Right atrium auricular region (tissue), 2 donors: Measurements from ENCODE around the gene SLC17A9. TPM values are rescaled to one million over a fixed set of nuclear protein-coding genes. Genes with fewer than 3 reads are reported as not detected.

Source experiments
- DNase-seq: peaks from one replicate; pipeline ENCODE4 v3.0.0-alpha.2; 2019; ENCODE audit warnings: low spot score
- H3K27ac ChIP-seq, 2 donors: fragments of 200-600 bp; sonication (generic); 1 replicate in 1 of 2; 2 replicates in 1 of 2; pipeline ENCODE4 v1.5.1; 2016 to 2019
- H3K27me3 ChIP-seq, 2 donors: fragments of 200-600 bp; sonication (generic); one replicate each; pipeline versions ENCODE4 v1.5.1 to v1.6.0; 2017 to 2019
- H3K36me3 ChIP-seq: fragments of 200-600 bp; sonication (generic); one replicate; pipeline ENCODE4 v1.5.1; 2016
- H3K4me1 ChIP-seq, 2 donors: fragments of 200-600 bp; sonication (generic); one replicate each; pipeline versions ENCODE4 v1.5.1 to v1.6.0; 2017 to 2019
- H3K4me3 ChIP-seq, 2 donors: fragments of 200-600 bp; sonication (generic); 1 replicate in 1 of 2; 2 replicates in 1 of 2; pipeline ENCODE4 v1.5.1; 2017 to 2019; ENCODE audit warnings: mild to moderate bottlenecking in 1 of 2, moderate library complexity in 1 of 2
- H3K9me3 ChIP-seq, 2 donors: fragments of 200-600 bp; sonication (generic); one replicate each; pipeline ENCODE4 v1.5.1; 2019
- total RNA-seq, 2 donors: library from RNA; depleted of rRNA; stranded (reverse); fragments of >200 nt; gene quantifications; one replicate each; pipeline ENCODE4 v1.1.0, GENCODE V29; 2016
- TF ChIP-seq, protein P1 (sequence below), 2 donors: fragments of 200-600 bp; sonication (generic); IDR thresholded peaks; one replicate each; pipeline ENCODE4 v1.5.1; 2019; ENCODE audit warnings: antibody characterized with exemption in 2 of 2

Gene SLC17A9
- total RNA-seq, 2 donors from 2014 or later = 1.3 to 1.8 TPM

DNA sequence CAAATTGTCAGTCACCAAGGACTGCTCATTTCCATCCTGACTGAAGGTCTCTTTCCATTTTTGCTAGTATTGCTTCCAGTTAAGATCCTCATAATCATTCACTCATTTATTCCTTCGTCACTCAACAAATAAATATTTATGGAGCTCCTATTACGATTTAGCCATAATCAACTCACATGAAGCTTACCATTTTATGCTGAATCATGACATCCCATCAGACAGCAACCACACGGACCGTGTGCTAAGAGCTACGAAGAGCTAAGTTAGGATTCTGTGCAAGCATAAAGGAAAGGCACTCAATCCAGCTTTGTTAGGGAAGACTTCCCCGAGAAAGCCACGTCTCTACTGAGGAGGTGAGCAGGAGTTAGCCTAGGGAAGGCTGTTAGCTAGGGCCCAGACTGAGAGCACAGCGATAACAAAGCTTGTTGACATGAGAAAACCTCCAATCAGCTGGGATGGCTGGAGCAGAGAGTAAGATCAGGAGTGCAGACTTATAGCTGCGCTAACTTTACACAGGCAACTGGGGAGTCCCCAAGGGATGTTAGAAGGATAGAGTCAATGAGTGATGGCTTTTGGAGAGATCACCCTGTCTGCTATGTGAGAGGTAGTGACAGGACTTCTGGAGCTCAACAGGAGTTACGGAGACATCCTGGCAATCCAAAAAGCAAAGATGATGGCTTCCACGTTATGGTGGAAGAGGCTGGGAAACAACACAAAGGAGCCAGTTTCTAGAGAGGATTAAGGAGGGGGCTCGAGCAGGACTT is 17.1 kb upstream of the SLC17A9 start:
- no peak overlapping the region for H3K4me3 ChIP-seq

DNA sequence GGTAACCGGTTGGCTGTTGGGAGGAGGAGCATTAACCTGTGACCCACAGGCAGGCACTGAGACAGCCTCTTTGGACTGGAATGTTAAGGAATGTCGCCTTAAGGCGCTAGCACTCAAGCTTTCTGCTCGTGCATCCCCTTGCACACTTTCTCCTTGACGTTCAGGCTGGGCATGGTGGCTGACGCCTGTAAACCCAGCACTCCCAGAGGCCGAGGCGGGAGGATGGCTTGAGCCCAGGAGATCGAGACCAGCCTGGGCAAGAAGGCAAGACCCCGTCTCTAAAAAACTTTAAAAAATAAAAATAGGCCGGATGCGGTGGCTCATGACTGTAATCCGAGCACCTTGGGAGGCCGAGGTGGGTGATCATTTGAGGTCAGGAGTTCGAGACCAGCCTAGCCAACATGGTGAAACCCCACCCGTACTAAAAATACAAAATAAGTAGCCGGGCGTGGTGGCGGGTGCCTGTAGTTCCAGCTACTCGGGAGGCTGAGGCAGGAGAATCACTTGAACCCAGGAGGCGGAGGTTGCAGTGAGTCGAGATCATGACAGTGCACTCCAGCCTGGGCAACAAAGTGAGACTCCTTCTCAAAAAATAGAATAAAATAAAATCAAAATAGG is 16.4 kb upstream of the SLC17A9 start:
- Histone ChIP-seq H3K27ac (no peak overlapping the region), H3K36me3 (no peaks in the 10 kb centered on the region), H3K4me1 (peaks cover 0 to 56% of the 10 kb centered on the region in 2 donors), H3K9me3 (no peaks in the 10 kb centered on the region), H3K27me3 (no peaks in the 10 kb centered on the region), H3K4me3 (peak overlapping the region in 1 of 2 donors; percentile 93)
- no peak for DNase-seq
- TF ChIP-seq, protein P1, sequence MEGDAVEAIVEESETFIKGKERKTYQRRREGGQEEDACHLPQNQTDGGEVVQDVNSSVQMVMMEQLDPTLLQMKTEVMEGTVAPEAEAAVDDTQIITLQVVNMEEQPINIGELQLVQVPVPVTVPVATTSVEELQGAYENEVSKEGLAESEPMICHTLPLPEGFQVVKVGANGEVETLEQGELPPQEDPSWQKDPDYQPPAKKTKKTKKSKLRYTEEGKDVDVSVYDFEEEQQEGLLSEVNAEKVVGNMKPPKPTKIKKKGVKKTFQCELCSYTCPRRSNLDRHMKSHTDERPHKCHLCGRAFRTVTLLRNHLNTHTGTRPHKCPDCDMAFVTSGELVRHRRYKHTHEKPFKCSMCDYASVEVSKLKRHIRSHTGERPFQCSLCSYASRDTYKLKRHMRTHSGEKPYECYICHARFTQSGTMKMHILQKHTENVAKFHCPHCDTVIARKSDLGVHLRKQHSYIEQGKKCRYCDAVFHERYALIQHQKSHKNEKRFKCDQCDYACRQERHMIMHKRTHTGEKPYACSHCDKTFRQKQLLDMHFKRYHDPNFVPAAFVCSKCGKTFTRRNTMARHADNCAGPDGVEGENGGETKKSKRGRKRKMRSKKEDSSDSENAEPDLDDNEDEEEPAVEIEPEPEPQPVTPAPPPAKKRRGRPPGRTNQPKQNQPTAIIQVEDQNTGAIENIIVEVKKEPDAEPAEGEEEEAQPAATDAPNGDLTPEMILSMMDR (IDR thresholded peaks at IDR 0.05) = no peak

More for the DNA sequence above, 17.1 kb upstream of the SLC17A9 start:
- no peaks in the 10 kb centered on the region for H3K9me3 ChIP-seq
- no peaks in the 10 kb centered on the region for H3K27me3 ChIP-seq
- H3K27ac ChIP-seq = no peak overlapping the region
- DNase-seq = no peak
- TF ChIP-seq, protein P1 (IDR thresholded peaks at IDR 0.05) = no peak
- no peaks in the 10 kb centered on the region for H3K36me3 ChIP-seq
- H3K4me1 ChIP-seq = peaks cover 0 to 49% of the 10 kb centered on the region in 2 donors

GRCh38 chr20:62937268-62938104 is 15.0 kb upstream of the SLC17A9 start:
- H3K36me3 ChIP-seq = peaks cover 10% of the 10 kb centered on the region
- peak overlapping the region; percentile 69 to 93 for H3K4me3 ChIP-seq

DNA sequence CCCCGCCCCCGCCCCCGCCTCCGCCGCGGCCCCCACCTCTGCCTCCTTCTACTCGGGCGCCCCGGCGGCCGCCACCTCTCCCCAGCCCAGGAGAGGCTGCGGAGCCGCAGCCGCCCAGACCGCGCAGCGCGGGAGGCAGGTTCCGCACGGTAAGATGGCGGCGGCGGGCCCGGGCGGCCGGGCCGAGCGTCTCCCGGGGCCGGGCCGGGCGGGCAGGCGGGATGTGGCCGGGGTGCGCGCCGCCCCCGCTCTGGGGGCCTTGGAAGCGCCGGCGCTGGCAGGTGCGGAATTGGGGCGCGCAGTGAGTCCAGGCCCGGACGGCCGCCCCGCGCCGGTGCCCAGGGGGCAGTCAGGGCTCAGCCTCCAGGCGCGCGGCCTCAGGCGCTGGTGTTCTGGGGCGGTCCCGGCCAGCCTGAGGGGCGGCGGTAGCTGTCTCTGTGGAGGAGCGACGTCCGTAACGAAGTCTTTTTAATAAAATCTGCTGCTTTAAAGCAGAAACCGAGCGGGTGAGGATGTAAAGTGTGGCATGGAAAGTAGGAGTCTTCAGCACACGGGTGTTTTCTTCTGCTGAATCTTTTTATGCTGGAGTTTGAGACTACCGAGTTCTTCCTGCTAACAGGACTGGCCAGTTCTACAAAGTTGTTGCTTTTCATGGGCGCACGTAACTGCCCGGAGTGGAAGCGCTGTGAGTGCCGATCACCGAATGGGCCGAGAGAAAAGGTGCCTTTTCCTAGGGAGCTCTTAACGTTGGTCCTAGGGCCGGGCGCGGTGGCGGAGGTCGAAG is 14.2 kb upstream of the SLC17A9 start, which contains the start of gene GID8:
Gene GID8 (plus strand): TSS at position 43 of the 784 bp plus-strand sequence. CDS start 3,356 bp downstream, outside the sequence.
- DNase-seq = no peak
- peaks cover 14% of the 10 kb centered on the region for H3K36me3 ChIP-seq
- H3K9me3 ChIP-seq = no peaks in the 10 kb centered on the region
- no peaks in the 10 kb centered on the region for H3K27me3 ChIP-seq
- TF ChIP-seq, protein P1 (IDR thresholded peaks at IDR 0.05) = no peak
- H3K4me1 ChIP-seq = peaks cover 0 to 66% of the 10 kb centered on the region in 2 donors
- peak within 1 kb of the TSS; percentile 69 to 93 for H3K4me3 ChIP-seq
- H3K27ac ChIP-seq = peak within 1 kb of the TSS; percentile 91 to 94

More at GRCh38 chr20:62937268-62938104, 15.0 kb upstream of the SLC17A9 start:
- peak; percentile 97 for DNase-seq
- no peaks in the 10 kb centered on the region for H3K27me3 ChIP-seq
- H3K9me3 ChIP-seq = no peaks in the 10 kb centered on the region
- peak overlapping the region; percentile 91 to 94 for H3K27ac ChIP-seq
- TF ChIP-seq, protein P1 (IDR thresholded peaks at IDR 0.05) = no peak
- peaks cover 0 to 65% of the 10 kb centered on the region in 2 donors for H3K4me1 ChIP-seq

GRCh38 chr20:62940875-62941274 is 11.6 kb upstream of the SLC17A9 start:
- no peaks in the 10 kb centered on the region for H3K27me3 ChIP-seq
- peaks cover 40% of the 10 kb centered on the region for H3K36me3 ChIP-seq
- no peak overlapping the region for H3K27ac ChIP-seq
- DNase-seq = no peak
- peaks cover 0 to 43% of the 10 kb centered on the region in 2 donors for H3K4me1 ChIP-seq
- TF ChIP-seq, protein P1 (IDR thresholded peaks at IDR 0.05) = no peak
- no peaks in the 10 kb centered on the region for H3K9me3 ChIP-seq
- no peak overlapping the region for H3K4me3 ChIP-seq
